H1 (cell line): ENCODE measurements around the gene IL36B. TPM values are rescaled to one million over a fixed set of nuclear protein-coding genes. Genes with fewer than 3 reads are reported as not detected.

Experiments
- CTCF ChIA-PET: fragments of 300-600 bp; sonication (Branson Sonifier 250); formaldehyde crosslinking; loops from one replicate; lab custom pipeline; 2021; ENCODE audit not compliant: partially characterized antibody; lab: Charles Lee
- POLR2A ChIA-PET: fragments of 300-600 bp; sonication (Branson Sonifier 250); formaldehyde crosslinking; loops from one replicate; lab custom pipeline; 2021; ENCODE audit warnings: inconsistent platforms; ENCODE audit not compliant: partially characterized antibody; lab: Charles Lee
- DNase-seq, 2 experiments: peaks; one replicate each; pipeline versions ENCODE4 v3.0.0 to v3.0.0-alpha.2; 2010 to 2022; ENCODE audit warnings: low spot score in 2 of 2, low read depth in 1 of 2, mixed read lengths in 1 of 2
- FAIRE-seq: peaks from 2 replicates; lab custom pipeline; 2011; peaks lifted over from hg19 to GRCh38; lab: Jason Lieb, UNC
- H2AFZ ChIP-seq: 2 replicates; pipeline ENCODE4 v1.8.1; 2012; ENCODE audit warnings: low read length, inconsistent platforms
- H2AK5ac ChIP-seq: 2 replicates; pipeline ENCODE4 v1.6.1; 2013; ENCODE audit warnings: low read depth, low read length
- H2BK120ac ChIP-seq: replicated peaks from 2 replicates; pipeline ENCODE3; 2013; ENCODE audit warnings: low read depth, low read length, inconsistent platforms
- H2BK12ac ChIP-seq: 2 replicates; pipeline ENCODE4 v1.6.1; 2013; ENCODE audit warnings: low read depth, low read length
- H2BK15ac ChIP-seq: 2 replicates; pipeline ENCODE4 v1.6.1; 2013; ENCODE audit warnings: low read length
- H2BK20ac ChIP-seq: 2 replicates; pipeline ENCODE4 v1.6.1; 2013; ENCODE audit warnings: low read length
- H2BK5ac ChIP-seq: 2 replicates; pipeline ENCODE4 v1.6.1; 2013; ENCODE audit warnings: low read depth, low read length
- H3K14ac ChIP-seq: 2 replicates; pipeline ENCODE4 v1.6.1; 2013; ENCODE audit warnings: inconsistent platforms; ENCODE audit not compliant: insufficient read length
- H3K18ac ChIP-seq: 2 replicates; pipeline ENCODE4 v1.6.1; 2013; ENCODE audit warnings: low read length; ENCODE audit errors: extremely low read depth
- H3K23ac ChIP-seq: 2 replicates; pipeline ENCODE4 v1.6.1; 2013; ENCODE audit warnings: inconsistent platforms; ENCODE audit not compliant: insufficient read length
- H3K23me2 ChIP-seq: 2 replicates; pipeline ENCODE4 v1.6.1; 2013; ENCODE audit warnings: low read depth, low read length
- H3K27ac ChIP-seq: 2 replicates; pipeline ENCODE4 v1.6.1; 2011; ENCODE audit warnings: low read depth, low read length, inconsistent platforms
- H3K27me3 ChIP-seq, 4 experiments: replicated peaks in 1 of 4; 1 replicate in 1 of 4; 2 replicates in 3 of 4; pipeline versions ENCODE4 v1.6.1 to v1.8.1; 2011 to 2013; ENCODE audit warnings: low read length in 3 of 4, mild to moderate bottlenecking in 3 of 4, inconsistent platforms in 2 of 4, mixed read lengths in 2 of 4, moderate library complexity in 1 of 4; ENCODE audit not compliant: control insufficient read depth in 3 of 4, insufficient read depth in 3 of 4; ENCODE audit errors: extremely low read depth in 1 of 4
- H3K36me3 ChIP-seq, 4 experiments: 2 replicates each; pipeline versions ENCODE4 v1.6.1 to v1.8.1; 2011 to 2013; ENCODE audit warnings: mild to moderate bottlenecking in 4 of 4, low read length in 3 of 4, moderate library complexity in 2 of 4, control low read depth in 1 of 4, inconsistent platforms in 1 of 4; ENCODE audit not compliant: insufficient read depth in 4 of 4, control insufficient read depth in 2 of 4
- H3K4ac ChIP-seq: replicated peaks from 2 replicates; pipeline ENCODE3; 2013; ENCODE audit warnings: low read length, low read depth, mixed read lengths, inconsistent platforms; ENCODE audit not compliant: insufficient read length
- H3K4me1 ChIP-seq, 4 experiments: replicated peaks in 1 of 4; 1 replicate in 1 of 4; 2 replicates in 3 of 4; pipeline versions ENCODE4 v1.6.1 to v1.8.1; 2011 to 2013; ENCODE audit warnings: low read length in 3 of 4, inconsistent platforms in 2 of 4, mixed read lengths in 1 of 4; ENCODE audit not compliant: insufficient read depth in 4 of 4, control insufficient read depth in 3 of 4
- H3K4me2 ChIP-seq, 2 experiments: 2 replicates each; pipeline versions ENCODE4 v1.6.1 to v1.8.1; 2011 to 2013; ENCODE audit warnings: low read depth in 2 of 2, low read length in 2 of 2, control low read depth in 1 of 2, inconsistent platforms in 1 of 2, mild to moderate bottlenecking in 1 of 2; ENCODE audit not compliant: insufficient read depth in 1 of 2
- H3K4me3 ChIP-seq, 4 experiments: fragments of 200-600, 300-600 bp in 1 of 4; sonication (generic), shearing (Covaris generic), sonication (Bioruptor Twin) in 1 of 4; 2 replicates each; pipeline versions ENCODE4 v1.5.1 to v1.8.1; 2011 to 2016; ENCODE audit warnings: low read length in 4 of 4, low read depth in 3 of 4, control low read depth in 2 of 4, inconsistent platforms in 2 of 4, mild to moderate bottlenecking in 2 of 4, mixed read lengths in 1 of 4, moderate library complexity in 1 of 4; ENCODE audit not compliant: insufficient read depth in 2 of 4; ENCODE audit errors: extremely low read depth in 1 of 4
- H3K56ac ChIP-seq: replicated peaks from 2 replicates; pipeline ENCODE3; 2013; ENCODE audit warnings: low read depth, mild to moderate bottlenecking, mixed read lengths, low read length, inconsistent platforms; ENCODE audit not compliant: insufficient read length
- H3K79me1 ChIP-seq: 2 replicates; pipeline ENCODE4 v1.6.1; 2013; ENCODE audit warnings: low read depth, low read length, control low read depth
- H3K79me2 ChIP-seq, 2 experiments: 2 replicates each; pipeline versions ENCODE4 v1.6.1 to v1.8.1; 2012 to 2013; ENCODE audit warnings: low read length in 2 of 2, mild to moderate bottlenecking in 2 of 2, inconsistent platforms in 1 of 2; ENCODE audit not compliant: insufficient read depth in 2 of 2, control insufficient read depth in 1 of 2
- H3K9ac ChIP-seq, 4 experiments: replicated peaks in 1 of 4; 1 replicate in 1 of 4; 2 replicates in 3 of 4; pipeline versions ENCODE4 v1.6.1 to v1.8.1; 2011 to 2013; ENCODE audit warnings: low read depth in 3 of 4, low read length in 3 of 4, control low read depth in 2 of 4, mild to moderate bottlenecking in 2 of 4, moderate library complexity in 2 of 4, inconsistent platforms in 1 of 4; ENCODE audit errors: extremely low read depth in 1 of 4
- H3K9me3 ChIP-seq, 2 experiments: 2 replicates each; pipeline versions ENCODE4 v1.6.1 to v1.8.1; 2012 to 2013; ENCODE audit warnings: mild to moderate bottlenecking in 2 of 2, moderate library complexity in 2 of 2, control low read depth in 1 of 2, inconsistent platforms in 1 of 2, low read depth in 1 of 2, low read length in 1 of 2, mixed read lengths in 1 of 2; ENCODE audit not compliant: insufficient read depth in 2 of 2
- H4K20me1 ChIP-seq, 2 experiments: replicated peaks in 1 of 2; 2 replicates each; pipeline versions ENCODE3 to v1.8.1; 2011 to 2013; ENCODE audit warnings: inconsistent platforms in 2 of 2, low read length in 2 of 2, mild to moderate bottlenecking in 1 of 2; ENCODE audit not compliant: insufficient read depth in 2 of 2, control insufficient read depth in 1 of 2
- H4K5ac ChIP-seq: 2 replicates; pipeline ENCODE4 v1.6.1; 2013; ENCODE audit warnings: low read length, low read depth, mixed read lengths, inconsistent platforms; ENCODE audit not compliant: insufficient read length
- H4K8ac ChIP-seq: 2 replicates; pipeline ENCODE4 v1.8.0; 2013; ENCODE audit warnings: mild to moderate bottlenecking, moderate library complexity, low read length, inconsistent platforms; ENCODE audit not compliant: insufficient read depth; ENCODE audit errors: extremely low read depth
- H4K91ac ChIP-seq: replicated peaks from 2 replicates; pipeline ENCODE3; 2013; ENCODE audit warnings: low read length, mixed read lengths, inconsistent platforms; ENCODE audit not compliant: insufficient read length
- CBX5 ChIP-seq: fragments of 300-800, 300-1000 bp; sonication (generic); IDR thresholded peaks from 2 replicates; pipeline ENCODE4 v1.7.1; 2016; ENCODE audit warnings: antibody characterized with exemption, low read length, low read depth
- EZH2 ChIP-seq: fragments of 200-600 bp; sonication (generic); IDR thresholded peaks from 2 replicates; pipeline ENCODE4 v1.7.1; 2012; ENCODE audit warnings: low read depth, mild to moderate bottlenecking, moderate library complexity, low read length, inconsistent platforms; ENCODE audit not compliant: severe bottlenecking
- GTF2F1 ChIP-seq: IDR thresholded peaks from 2 replicates; pipeline ENCODE4 v1.6.1; 2012; ENCODE audit warnings: low read depth, low read length, improper control_type of control experiment, borderline replicate concordance
- JUN ChIP-seq: IDR thresholded peaks from 2 replicates; pipeline ENCODE4 v1.6.1; 2011; ENCODE audit warnings: low read depth, mild to moderate bottlenecking, improper control_type of control experiment, low read length
- PHF8 ChIP-seq: fragments of 200-600 bp; sonication (generic); conservative IDR thresholded peaks from 2 replicates; pipeline ENCODE4 v1.7.1; 2012; ENCODE audit warnings: low read depth, mild to moderate bottlenecking, inconsistent platforms, low read length, moderate library complexity
- POLR2A ChIP-seq, 2 experiments: IDR thresholded peaks; 1 replicate in 1 of 2; 2 replicates in 1 of 2; pipeline ENCODE4 v1.6.1; 2011; ENCODE audit warnings: low read depth in 2 of 2, low read length in 2 of 2, mild to moderate bottlenecking in 2 of 2; ENCODE audit errors: control extremely low read depth in 1 of 2
- RXRA ChIP-seq: IDR thresholded peaks from 2 replicates; pipeline ENCODE4 v1.6.1; 2011; ENCODE audit warnings: low read depth, mild to moderate bottlenecking, low read length, moderate library complexity; ENCODE audit not compliant: insufficient read depth
- SP4 ChIP-seq: IDR thresholded peaks from 2 replicates; pipeline ENCODE4 v1.6.1; 2012; ENCODE audit warnings: low read length, inconsistent platforms
- TAF7 ChIP-seq: optimal IDR thresholded peaks from 2 replicates; pipeline ENCODE3; 2011; ENCODE audit warnings: low read depth, mild to moderate bottlenecking, inconsistent platforms, low read length, moderate library complexity, borderline replicate concordance
- TEAD4 ChIP-seq: IDR thresholded peaks from 2 replicates; pipeline ENCODE4 v1.6.1; 2012; ENCODE audit warnings: low read depth, low read length, inconsistent platforms, mixed read lengths
- WGBS, 2 experiments: shearing (Covaris generic) in 1 of 2; methylation state at CpG; one replicate each; pipeline versions ENCODE4 v1.1.6 to v1.1.7; 2013 to 2015; ENCODE audit warnings: low lambda C conversion rate in 2 of 2, mixed read lengths in 2 of 2, inconsistent platforms in 1 of 2, low coverage in 1 of 2, missing lambda C conversion rate in 1 of 2; ENCODE audit not compliant: insufficient replicate concordance in 2 of 2, insufficient coverage in 1 of 2, insufficient read length in 1 of 2; ENCODE audit errors: extremely low coverage in 1 of 2, missing lambda C conversion rate in 1 of 2; 5-methylcytosine and 5-hydroxymethylcytosine counted together
- polyA plus RNA-seq, 7 experiments: library from polyadenylated mRNA; depleted of rRNA in 3 of 7; stranded (reverse) in 5 of 7; unstranded in 2 of 7; fragments of >200 nt in 5 of 7; fragments of 200-250 nt in 2 of 7; gene quantifications; 1 replicate in 5 of 7; 2 replicates in 1 of 7; 4 replicates in 1 of 7; pipeline versions ENCODE4 v1.2.1 to v1.2.3, GENCODE V29; 2011 to 2013; ENCODE audit warnings: missing spikeins in 2 of 7, mixed read lengths in 2 of 7
- total RNA-seq: library from RNA; stranded (reverse); fragmentation: NEBNext Ultra II Directional; extraction: Animal tissue kit (Norgen Biotek cat#: 25700); gene quantifications from 2 replicates; pipeline ENCODE4 v1.2.1, GENCODE V29; 2021

The IL36B gene
- total and polyA plus RNA-seq, 2 of the 8 experiments (the other 6 are each of a cell fraction or from before 2014, with no cell fraction given) = not detected

- no peaks in the 10 kb centered on the region for H3K36me3 ChIP-seq
- TF ChIP-seq EZH2 (no peak), SP4 (no peak), RXRA (no peak), POLR2A (IDR thresholded peaks at IDR 0.05; ENCODE audit: control extremely low read depth in 1 of 2, low read depth in 2 of 2, low read length in 2 of 2) (no peak), TEAD4 (no peak), TAF7 (no peak), CBX5 (no peak), JUN (no peak), GTF2F1 (no peak), PHF8 (no peak)
- H3K4me2 ChIP-seq = no peak overlapping the region
- 80% methylated on average over 1 of the region's 1 CpG; no CpG with 5 or more reads in 1 of the 2 experiments for WGBS, 2 experiments
- H4K5ac ChIP-seq = no peak overlapping the region
- H4K91ac ChIP-seq = no peak overlapping the region
- no peak overlapping the region for H3K4ac ChIP-seq
- no peak overlapping the region for H3K14ac ChIP-seq
- H2BK15ac ChIP-seq = no peak overlapping the region
- no peaks in the 10 kb centered on the region for H3K4me1 ChIP-seq
- no peak overlapping the region for H3K9ac ChIP-seq
- no peaks in the 10 kb centered on the region for H4K20me1 ChIP-seq
- H3K79me2 ChIP-seq = no peaks in the 10 kb centered on the region
- H2AK5ac ChIP-seq = no peak overlapping the region
- H2BK120ac ChIP-seq = no peak overlapping the region
- ChIA-PET CTCF (interaction anchor here (0.6 kb wide), 1 partner anchor 849 kb away, joined by 3 read pairs; no protein-coding TSS in a partner anchor), POLR2A (no interaction called here)
- no peaks in the 10 kb centered on the region for H3K27me3 ChIP-seq
- no peaks in the 10 kb centered on the region for H3K23me2 ChIP-seq
- no peak overlapping the region for H2BK20ac ChIP-seq
- no peak overlapping the region for H2BK12ac ChIP-seq
- no peak overlapping the region for H3K27ac ChIP-seq
- H2AFZ ChIP-seq = no peak overlapping the region
- H3K18ac ChIP-seq = no peak overlapping the region
- FAIRE-seq (no peak), DNase-seq (no peak)
- H3K56ac ChIP-seq = no peak overlapping the region
- H3K23ac ChIP-seq = no peak overlapping the region
- H4K8ac ChIP-seq = no peak overlapping the region
- H2BK5ac ChIP-seq = no peak overlapping the region
- peaks cover 9 to 22% of the 10 kb centered on the region in 2 experiments; a peak in 2 of 4 replicates for H3K9me3 ChIP-seq
- no peaks in the 10 kb centered on the region for H3K79me1 ChIP-seq
- H3K4me3 ChIP-seq = no peak overlapping the region
Measured at GRCh38 chr2:112997151-112997550, 55.5 kb downstream of the IL36B start.
